OCI-LY3 (cell line): Measurements from ENCODE around the gene SCYGR7.

Source experiments
- H2AFZ ChIP-seq: fragments of 200-600, 300-600 bp; shearing (Covaris generic); 2 replicates; pipeline ENCODE4 v1.6.0; 2014; ENCODE audit warnings: antibody characterized with exemption, low read depth, low read length
- H3K27ac ChIP-seq: fragments of 200-600, 300-600 bp; sonication (generic); 2 replicates; pipeline ENCODE4 v1.5.1; 2014; ENCODE audit warnings: mild to moderate bottlenecking, low read length, moderate library complexity, mixed read lengths
- H3K27me3 ChIP-seq: fragments of 200-600, 300-600 bp; sonication (generic); 2 replicates; pipeline ENCODE4 v1.6.1; 2014; ENCODE audit warnings: low read depth, low read length, mixed read lengths
- H3K36me3 ChIP-seq: fragments of 200-600, 300-600 bp; sonication (generic); replicated peaks from 2 replicates; pipeline ENCODE3; 2014; ENCODE audit warnings: low read depth, low read length, mixed read lengths
- H3K4me1 ChIP-seq: fragments of 300-600, 200-600 bp; sonication (generic); 2 replicates; pipeline ENCODE4 v1.6.1; 2014; ENCODE audit warnings: low read length, mixed read lengths
- H3K4me2 ChIP-seq: fragments of 200-600, 300-600 bp; sonication (generic); 2 replicates; pipeline ENCODE4 v1.6.1; 2014; ENCODE audit warnings: low read length, mixed read lengths
- H3K4me3 ChIP-seq: fragments of 300-600, 200-600 bp; sonication (generic); 2 replicates; pipeline ENCODE4 v1.5.1; 2014; ENCODE audit warnings: antibody characterized with exemption, mild to moderate bottlenecking, low read length, moderate library complexity
- H3K79me2 ChIP-seq: fragments of 300-600, 200-600 bp; shearing (Covaris generic); 2 replicates; pipeline ENCODE4 v1.6.1; 2014; ENCODE audit warnings: mild to moderate bottlenecking, low read length, mixed read lengths
- H3K9ac ChIP-seq: fragments of 300-600, 200-600 bp; shearing (Covaris generic); 2 replicates; pipeline ENCODE4 v1.6.0; 2014; ENCODE audit warnings: mild to moderate bottlenecking, low read length, moderate library complexity
- H3K9me3 ChIP-seq: fragments of 200-600, 300-600 bp; shearing (Covaris generic); 2 replicates; pipeline ENCODE4 v1.6.1; 2014; ENCODE audit warnings: low read length, mixed read lengths; ENCODE audit not compliant: insufficient read depth
- H4K20me1 ChIP-seq: fragments of 200-600, 300-600 bp; sonication (generic); 2 replicates; pipeline ENCODE4 v1.6.1; 2016; ENCODE audit warnings: low read length, mixed read lengths; ENCODE audit not compliant: insufficient read depth
- CTCF ChIP-seq: fragments of 200-600, 300-600 bp; sonication (generic); IDR thresholded peaks from 2 replicates; pipeline ENCODE4 v1.5.1; 2014; ENCODE audit warnings: antibody characterized with exemption, low read length, low read depth
- EZH2phosphoT487 ChIP-seq: fragments of 200-600 bp; shearing (Covaris generic); IDR thresholded peaks from 2 replicates; pipeline ENCODE4 v1.6.1; 2018; ENCODE audit warnings: antibody characterized with exemption, mixed run types, low read depth

SCYGR7 gene

GRCh38 chr2:227707390-227707789 lies 20.7 kb upstream of the SCYGR7 start:
- H3K79me2 ChIP-seq: no peaks in the 10 kb centered on the region
- TF ChIP-seq CTCF: no peak
- no peak for TF ChIP-seq EZH2phosphoT487
- H3K9ac ChIP-seq: no peak overlapping the region
- no peaks in the 10 kb centered on the region for H3K4me1 ChIP-seq
- H3K4me3 ChIP-seq: no peak overlapping the region
- H3K27ac ChIP-seq: no peak overlapping the region
- H3K36me3 ChIP-seq: no peaks in the 10 kb centered on the region
- no peaks in the 10 kb centered on the region for H4K20me1 ChIP-seq
- H3K4me2 ChIP-seq: no peak overlapping the region
- no peaks in the 10 kb centered on the region for H3K9me3 ChIP-seq
- no peak overlapping the region for H2AFZ ChIP-seq
- H3K27me3 ChIP-seq: peaks cover 7% of the 10 kb centered on the region; the same call in 1 of the 2 replicates

- H3K36me3 ChIP-seq: no peaks in the 10 kb centered on the region
- H4K20me1 ChIP-seq: no peaks in the 10 kb centered on the region
- no peak overlapping the region for H3K4me2 ChIP-seq
- H3K9ac ChIP-seq: no peak overlapping the region
- no peaks in the 10 kb centered on the region for H3K27me3 ChIP-seq
- H3K9me3 ChIP-seq: no peaks in the 10 kb centered on the region
- no peak overlapping the region for H3K27ac ChIP-seq
- no peak overlapping the region for H2AFZ ChIP-seq
- H3K79me2 ChIP-seq: no peaks in the 10 kb centered on the region
- H3K4me3 ChIP-seq: no peak overlapping the region
- no peak for TF ChIP-seq CTCF
- no peak for TF ChIP-seq EZH2phosphoT487
- H3K4me1 ChIP-seq: no peaks in the 10 kb centered on the region
Measured at GRCh38 chr2:227710986-227711385, 17.1 kb upstream of the SCYGR7 start.

GRCh38 chr2:227713291-227713690 lies 14.8 kb upstream of the SCYGR7 start:
- no peak overlapping the region for H3K9ac ChIP-seq
- H3K4me3 ChIP-seq: no peak overlapping the region
- H3K4me2 ChIP-seq: no peak overlapping the region
- no peaks in the 10 kb centered on the region for H3K4me1 ChIP-seq
- H3K79me2 ChIP-seq: no peaks in the 10 kb centered on the region
- no peaks in the 10 kb centered on the region for H3K36me3 ChIP-seq
- no peaks in the 10 kb centered on the region for H3K9me3 ChIP-seq
- no peaks in the 10 kb centered on the region for H3K27me3 ChIP-seq
- H4K20me1 ChIP-seq: no peaks in the 10 kb centered on the region
- TF ChIP-seq CTCF: no peak
- TF ChIP-seq EZH2phosphoT487: no peak
- H3K27ac ChIP-seq: no peak overlapping the region
- H2AFZ ChIP-seq: no peak overlapping the region

- Histone ChIP-seq H4K20me1 (no peaks in the 10 kb centered on the region), H2AFZ (no peak overlapping the region), H3K79me2 (no peaks in the 10 kb centered on the region), H3K9ac (no peak overlapping the region), H3K4me2 (no peak overlapping the region), H3K9me3 (no peaks in the 10 kb centered on the region), H3K27me3 (no peaks in the 10 kb centered on the region), H3K27ac (no peak overlapping the region), H3K36me3 (no peaks in the 10 kb centered on the region), H3K4me1 (no peaks in the 10 kb centered on the region), H3K4me3 (no peak overlapping the region)
- TF ChIP-seq CTCF (no peak), EZH2phosphoT487 (no peak)
Measured at GRCh38 chr2:227716501-227716900, 11.6 kb upstream of the SCYGR7 start.
